ENCODE results near the gene TATDN3. TPM values are rescaled to one million over a fixed set of nuclear protein-coding genes. Genes with fewer than 3 reads are reported as not detected.

Gene TATDN3, protein sequence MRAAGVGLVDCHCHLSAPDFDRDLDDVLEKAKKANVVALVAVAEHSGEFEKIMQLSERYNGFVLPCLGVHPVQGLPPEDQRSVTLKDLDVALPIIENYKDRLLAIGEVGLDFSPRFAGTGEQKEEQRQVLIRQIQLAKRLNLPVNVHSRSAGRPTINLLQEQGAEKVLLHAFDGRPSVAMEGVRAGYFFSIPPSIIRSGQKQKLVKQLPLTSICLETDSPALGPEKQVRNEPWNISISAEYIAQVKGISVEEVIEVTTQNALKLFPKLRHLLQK
- total RNA-seq, result 10 to 100 TPM in 3 of 4 donors, 1 to 10 TPM in 1; 6.0 to 16.1 (median 13.1) TPM

DNA sequence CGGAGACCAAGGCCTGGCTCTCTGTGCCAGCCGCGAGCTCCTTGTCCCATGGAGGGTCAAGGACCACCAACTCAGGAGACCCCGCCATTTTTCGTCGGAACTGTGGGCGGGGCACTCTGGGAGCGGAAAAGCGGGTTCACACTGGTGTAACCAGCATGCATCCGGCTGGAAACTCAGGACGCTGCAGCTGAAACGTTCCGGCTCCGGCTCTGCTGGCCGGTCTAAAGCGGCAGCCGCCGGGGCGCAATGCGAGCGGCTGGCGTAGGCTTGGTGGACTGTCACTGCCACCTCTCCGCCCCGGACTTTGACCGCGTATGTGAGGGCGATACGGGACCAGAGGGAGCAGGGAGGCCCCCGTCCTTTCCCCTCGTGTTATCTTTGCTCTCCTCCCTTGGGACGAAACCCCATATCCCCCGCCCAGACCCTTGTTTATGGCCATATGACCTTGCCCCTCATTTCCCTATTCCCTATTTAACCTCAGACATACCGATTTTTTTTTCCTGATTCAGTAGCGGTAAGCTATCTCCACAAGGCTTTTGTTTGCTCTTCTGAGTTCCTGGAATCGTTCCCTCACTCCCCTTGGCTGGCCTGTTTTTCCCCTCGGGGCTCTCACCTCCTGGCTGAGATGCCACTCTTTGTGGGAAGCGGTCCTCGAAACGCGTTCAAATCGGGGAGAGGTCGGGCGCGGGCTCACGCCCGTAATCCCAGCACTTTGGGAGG lies at the start of gene TATDN3, which contains the start of gene NSL1:
Gene TATDN3, plus strand, starts transcription at position 219 of the 720 bp plus-strand sequence. Its CDS starts 28 bp downstream, at position 247.
Gene NSL1, minus strand, starts transcription at position 102 of the 720 bp plus-strand sequence. Its CDS starts 14 bp downstream, at position 88.
- no peak for TF ChIP-seq POLR2A (IDR thresholded peaks at IDR 0.05)
- TF ChIP-seq, protein P1, sequence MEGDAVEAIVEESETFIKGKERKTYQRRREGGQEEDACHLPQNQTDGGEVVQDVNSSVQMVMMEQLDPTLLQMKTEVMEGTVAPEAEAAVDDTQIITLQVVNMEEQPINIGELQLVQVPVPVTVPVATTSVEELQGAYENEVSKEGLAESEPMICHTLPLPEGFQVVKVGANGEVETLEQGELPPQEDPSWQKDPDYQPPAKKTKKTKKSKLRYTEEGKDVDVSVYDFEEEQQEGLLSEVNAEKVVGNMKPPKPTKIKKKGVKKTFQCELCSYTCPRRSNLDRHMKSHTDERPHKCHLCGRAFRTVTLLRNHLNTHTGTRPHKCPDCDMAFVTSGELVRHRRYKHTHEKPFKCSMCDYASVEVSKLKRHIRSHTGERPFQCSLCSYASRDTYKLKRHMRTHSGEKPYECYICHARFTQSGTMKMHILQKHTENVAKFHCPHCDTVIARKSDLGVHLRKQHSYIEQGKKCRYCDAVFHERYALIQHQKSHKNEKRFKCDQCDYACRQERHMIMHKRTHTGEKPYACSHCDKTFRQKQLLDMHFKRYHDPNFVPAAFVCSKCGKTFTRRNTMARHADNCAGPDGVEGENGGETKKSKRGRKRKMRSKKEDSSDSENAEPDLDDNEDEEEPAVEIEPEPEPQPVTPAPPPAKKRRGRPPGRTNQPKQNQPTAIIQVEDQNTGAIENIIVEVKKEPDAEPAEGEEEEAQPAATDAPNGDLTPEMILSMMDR (IDR thresholded peaks at IDR 0.05), result no peak
- DNase-seq (ENCODE audit: low spot score in 2 of 2), result peak; percentile 82 to 97
- peak within 1 kb of the TSS; percentile 84 for H3K4me3 ChIP-seq (ENCODE audit: low read depth, poor library complexity, severe bottlenecking)
- intact Hi-C loops (cut with DNase I; ENCODE audit: low total_unique reads), result no loop called here
- 0% methylated on average over 40 to 46 of the region's 46 CpGs for WGBS, 2 donors

DNA sequence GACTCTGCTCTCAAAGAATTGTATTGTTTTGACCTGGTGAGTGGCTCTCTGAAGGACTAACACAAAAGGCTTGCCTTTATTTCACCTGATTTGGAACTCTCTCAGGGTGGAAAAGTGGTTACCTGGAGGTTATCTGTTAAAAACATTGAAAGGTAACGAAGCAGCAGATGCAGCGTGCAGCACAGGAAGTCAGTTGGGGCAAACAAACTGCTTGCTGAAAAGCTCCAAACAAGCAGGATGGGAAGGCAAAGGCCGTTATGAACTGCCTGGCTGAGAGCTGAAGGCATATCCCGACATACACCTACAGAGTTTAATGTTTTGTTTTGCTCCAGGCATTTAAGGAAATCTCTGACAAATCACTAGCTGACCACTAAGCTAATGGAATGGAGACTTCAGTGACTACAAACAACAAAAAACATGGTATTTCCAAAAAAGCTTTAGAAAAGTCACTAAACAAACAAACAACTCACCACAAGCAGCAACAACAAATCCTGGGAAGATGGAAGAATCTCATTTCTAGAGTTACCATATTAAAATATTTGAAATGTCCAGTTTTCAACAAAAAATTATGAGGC lies 47.7 kb upstream of the TATDN3 start:
- DNase-seq (ENCODE audit: low spot score in 2 of 2), result no peak
- no peak overlapping the region for H3K4me3 ChIP-seq (ENCODE audit: low read depth, poor library complexity, severe bottlenecking)
- 90 to 92% methylated on average over 4 of the region's 4 CpGs for WGBS, 2 donors
- intact Hi-C loops (cut with DNase I; ENCODE audit: low total_unique reads), result no loop called here
- TF ChIP-seq, protein P1 (IDR thresholded peaks at IDR 0.05), result no peak
- no peak for TF ChIP-seq POLR2A (IDR thresholded peaks at IDR 0.05)

DNA sequence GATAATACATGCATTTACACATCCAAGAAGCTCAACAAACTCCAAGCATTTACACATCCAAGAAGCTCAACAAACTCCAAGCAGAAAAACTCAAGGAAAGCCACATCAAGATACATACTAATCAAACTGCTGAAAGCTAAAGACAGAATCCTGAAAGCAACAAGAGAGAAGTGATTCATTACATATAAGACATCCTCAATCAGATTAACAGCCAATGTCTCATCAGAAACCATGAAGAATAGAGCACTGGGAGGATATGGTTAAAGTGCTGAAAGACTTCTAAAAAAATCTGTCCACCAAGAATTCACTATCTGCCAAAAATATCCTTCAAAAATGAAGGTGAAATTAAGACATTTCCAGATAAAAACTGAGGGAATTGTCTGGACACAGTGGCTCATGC lies 46.4 kb upstream of the TATDN3 start:
- H3K4me3 ChIP-seq (ENCODE audit: low read depth, poor library complexity, severe bottlenecking), result no peak overlapping the region
- TF ChIP-seq, protein P1 (IDR thresholded peaks at IDR 0.05), result no peak
- TF ChIP-seq POLR2A (IDR thresholded peaks at IDR 0.05), result no peak
- no peak for DNase-seq (ENCODE audit: low spot score in 2 of 2)
- intact Hi-C loops (cut with DNase I; ENCODE audit: low total_unique reads), result no loop called here

DNA sequence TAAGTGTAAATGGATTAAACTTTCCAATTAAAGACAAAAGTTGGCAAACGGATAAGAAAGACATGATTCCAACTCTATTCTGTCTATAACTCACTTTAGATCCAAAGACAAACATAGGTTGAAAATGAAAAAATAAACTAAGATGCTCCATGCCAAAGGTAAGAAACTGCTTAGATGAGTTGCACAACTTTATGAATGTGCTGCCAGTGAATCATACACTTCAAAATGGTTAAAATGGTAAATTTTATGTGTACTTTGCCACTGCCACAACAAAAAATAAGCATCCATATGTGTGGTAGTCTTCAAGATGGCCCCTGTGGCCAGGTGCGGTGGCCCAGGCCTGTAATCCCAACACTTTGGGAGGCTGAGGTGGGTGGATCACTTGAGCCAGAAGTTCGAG lies 45.1 kb upstream of the TATDN3 start:
- 97 to 99% methylated on average over 3 of the region's 3 CpGs for WGBS, 2 donors
- intact Hi-C loops (cut with DNase I; ENCODE audit: low total_unique reads), result no loop called here
- no peak overlapping the region for H3K4me3 ChIP-seq (ENCODE audit: low read depth, poor library complexity, severe bottlenecking)
- TF ChIP-seq, protein P1 (IDR thresholded peaks at IDR 0.05), result no peak
- DNase-seq (ENCODE audit: low spot score in 2 of 2), result no peak

DNA sequence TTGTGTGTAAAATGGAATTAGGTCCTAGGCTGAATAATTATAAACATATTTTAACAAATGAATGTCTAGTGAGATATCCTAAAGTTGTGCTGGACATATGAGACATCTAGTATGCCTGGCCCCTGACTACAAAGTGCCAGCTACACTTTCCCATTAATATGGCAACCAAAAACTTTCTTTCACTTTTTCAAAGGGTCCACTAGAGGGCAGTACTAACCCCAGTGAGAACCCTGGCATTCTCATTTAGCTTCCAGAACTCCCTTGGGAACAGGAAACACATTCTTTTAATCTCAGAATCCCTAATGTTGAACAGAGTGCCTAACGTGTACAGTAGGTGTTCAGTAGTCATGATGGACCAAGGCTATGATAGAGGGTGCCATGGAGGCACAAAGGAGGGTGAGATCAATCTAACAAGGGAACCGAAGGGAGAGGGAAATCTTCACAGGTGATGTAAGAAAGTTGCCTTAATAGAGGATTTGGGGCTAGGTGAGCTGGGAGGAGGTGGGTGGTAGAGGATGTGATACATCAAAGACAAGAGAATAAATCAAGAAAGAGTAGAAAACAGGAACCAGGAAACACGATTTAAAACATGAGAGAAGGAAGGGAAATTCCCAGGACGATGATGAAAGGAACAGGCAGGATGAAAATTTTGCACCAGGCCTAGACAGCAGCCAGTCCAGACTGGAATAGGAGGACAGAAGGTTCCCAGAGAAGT lies 41.7 kb upstream of the TATDN3 start:
- DNase-seq (ENCODE audit: low spot score in 2 of 2), result no peak
- no peak for TF ChIP-seq POLR2A (IDR thresholded peaks at IDR 0.05)
- TF ChIP-seq, protein P1 (IDR thresholded peaks at IDR 0.05), result no peak
- WGBS, 2 donors, result 37 to 45% methylated on average over 4 of the region's 4 CpGs
- intact Hi-C loops (cut with DNase I; ENCODE audit: low total_unique reads), result no loop called here
- H3K4me3 ChIP-seq (ENCODE audit: low read depth, poor library complexity, severe bottlenecking), result no peak overlapping the region
